GM23338 (cell line): ENCODE data around the gene PDE2A. TPM values are rescaled to one million over a fixed set of nuclear protein-coding genes. Genes with fewer than 3 reads are reported as not detected.

ENCODE experiments used
- ATAC-seq: fragments of 200-7000 bp; cut with Tn5 transposase; 3 replicates; pipeline ENCODE4 v1.9.1; 2020
- DNase-seq: peaks from one replicate; pipeline ENCODE4 v3.0.0-alpha.2; 2015; ENCODE audit warnings: low spot score
- H2AFZ ChIP-seq: fragments of 200-600 bp; sonication (generic); 2 replicates; pipeline ENCODE4 v1.8.0; 2016; ENCODE audit warnings: antibody characterized with exemption, mild to moderate bottlenecking, moderate library complexity
- H3F3A ChIP-seq: fragments of 200-600 bp; sonication (generic); replicated peaks from 2 replicates; pipeline ENCODE4 v1.8.0; 2017; ENCODE audit warnings: antibody characterized with exemption, mixed run types, low read depth
- H3K27ac ChIP-seq: fragments of 200-600 bp; sonication (generic); 2 replicates; pipeline ENCODE4 v1.6.1; 2016; ENCODE audit warnings: low read depth
- H3K27me3 ChIP-seq: fragments of 200-600 bp; sonication (generic); 2 replicates; pipeline ENCODE4 v1.8.0; 2016; ENCODE audit warnings: mild to moderate bottlenecking, mixed run types, moderate library complexity; ENCODE audit not compliant: insufficient read depth
- H3K36me3 ChIP-seq: fragments of 200-600 bp; sonication (generic); 2 replicates; pipeline ENCODE4 v1.8.0; 2016; ENCODE audit warnings: mild to moderate bottlenecking; ENCODE audit not compliant: insufficient read depth
- H3K4me1 ChIP-seq: fragments of 200-600 bp; sonication (generic); 2 replicates; pipeline ENCODE4 v1.8.0; 2016; ENCODE audit warnings: mild to moderate bottlenecking, moderate library complexity; ENCODE audit not compliant: insufficient read depth
- H3K4me2 ChIP-seq: fragments of 200-600 bp; sonication (generic); 2 replicates; pipeline ENCODE4 v1.7.1; 2017; ENCODE audit warnings: mixed run types
- H3K4me3 ChIP-seq: fragments of 200-600 bp; sonication (generic); 2 replicates; pipeline ENCODE4 v1.6.1; 2016; ENCODE audit warnings: mixed run types
- H3K79me2 ChIP-seq: fragments of 200-600 bp; sonication (generic); replicated peaks from 2 replicates; pipeline ENCODE4 v1.8.0; 2017; ENCODE audit warnings: mild to moderate bottlenecking; ENCODE audit not compliant: insufficient read depth
- H3K9me2 ChIP-seq: fragments of 200-600 bp; sonication (generic); 2 replicates; pipeline ENCODE4 v1.8.0; 2017; ENCODE audit not compliant: insufficient read depth
- H4K20me1 ChIP-seq: fragments of 200-600 bp; sonication (generic); replicated peaks from 2 replicates; pipeline ENCODE4 v1.8.0; 2017; ENCODE audit warnings: mild to moderate bottlenecking; ENCODE audit not compliant: insufficient read depth
- H3K27ac Mint-ChIP-seq: 2 replicates; pipeline ENCODE4 v1.8.0; 2020; ENCODE audit warnings: inconsistent platforms, mild to moderate bottlenecking, moderate library complexity, mixed read lengths
- H3K27me3 Mint-ChIP-seq: 3 replicates; pipeline ENCODE4 v1.8.0; 2022; ENCODE audit warnings: low read depth, mild to moderate bottlenecking, moderate library complexity, mixed read lengths, inconsistent platforms; ENCODE audit not compliant: insufficient read depth, poor library complexity
- H3K36me3 Mint-ChIP-seq: 3 replicates; pipeline ENCODE4 v1.8.0; 2021; ENCODE audit warnings: low read depth, mild to moderate bottlenecking, inconsistent platforms, moderate library complexity, mixed read lengths
- H3K4me1 Mint-ChIP-seq: 3 replicates; pipeline ENCODE4 v1.8.0; 2020; ENCODE audit warnings: mild to moderate bottlenecking, inconsistent platforms, mixed read lengths
- H3K4me3 Mint-ChIP-seq: 3 replicates; pipeline ENCODE4 v1.8.0; 2021; ENCODE audit warnings: moderate library complexity, mild to moderate bottlenecking, inconsistent platforms, mixed read lengths
- H3K9me3 Mint-ChIP-seq: 3 replicates; pipeline ENCODE4 v1.8.0; 2020; ENCODE audit warnings: moderate library complexity, mild to moderate bottlenecking, inconsistent platforms, mixed read lengths
- EZH2phosphoT487 ChIP-seq: fragments of 200-600 bp; sonication (generic); IDR thresholded peaks from one replicate; pipeline ENCODE4 v1.8.1; 2018; ENCODE audit warnings: antibody characterized with exemption; ENCODE audit not compliant: unreplicated experiment
- STAT1 ChIP-seq: IDR thresholded peaks from one replicate; pipeline ENCODE4 v1.6.1; 2016; ENCODE audit warnings: antibody characterized with exemption; ENCODE audit not compliant: unreplicated experiment
- ZNF331 ChIP-seq: fragments of 250-450 bp; sonication (Bioruptor Pico); IDR thresholded peaks from 2 replicates; pipeline ENCODE4 v1.5.0; 2020; ENCODE audit warnings: low read depth, mild to moderate bottlenecking, moderate library complexity
- polyA plus RNA-seq: library from polyadenylated mRNA; unstranded; fragments of >200 nt; fragmentation: Nextera tagmentation; extraction: Ambion mirVana; gene quantifications from 2 replicates; pipeline ENCODE4 v1.2.1, GENCODE V29; 2016
- total RNA-seq: library from RNA; depleted of rRNA; stranded (reverse); fragments of >200 nt; shearing (Covaris generic); gene quantifications from 2 replicates; pipeline ENCODE4 v1.2.3, GENCODE V29; 2014
- TF ChIP-seq, protein P1 (sequence below): IDR thresholded peaks from one replicate; pipeline ENCODE4 v1.6.1; 2018; ENCODE audit warnings: antibody characterized with exemption; ENCODE audit not compliant: unreplicated experiment
- TF ChIP-seq, protein P2 (sequence below): fragments of 250-450 bp; sonication (Bioruptor Pico); IDR thresholded peaks from 2 replicates; pipeline ENCODE4 v1.5.0; 2020; ENCODE audit warnings: mild to moderate bottlenecking, moderate library complexity

Gene PDE2A
- total and polyA plus RNA-seq, 2 experiments from 2014 or later, result 4.3 to 16.2 TPM

DNA sequence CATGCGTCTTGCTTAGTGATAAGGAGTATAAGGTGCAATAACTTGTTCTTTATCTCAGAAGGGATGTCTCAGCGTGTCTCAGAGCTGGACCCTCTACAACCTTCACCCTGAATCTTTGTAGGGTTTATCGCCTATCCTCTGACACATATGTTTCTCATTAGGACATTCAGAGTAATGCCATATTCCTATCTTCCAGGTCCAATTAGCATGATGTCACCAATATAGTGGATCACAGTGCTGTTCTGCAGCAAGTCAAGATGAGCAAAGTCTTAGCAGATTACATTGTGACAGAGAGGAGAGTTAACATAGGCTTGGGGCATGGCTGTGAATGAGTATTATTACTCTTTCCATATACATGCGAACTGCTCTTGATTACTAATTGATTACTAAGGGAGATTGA, 129.6 kb downstream of the PDE2A start (continued):
- TF ChIP-seq, protein P1, sequence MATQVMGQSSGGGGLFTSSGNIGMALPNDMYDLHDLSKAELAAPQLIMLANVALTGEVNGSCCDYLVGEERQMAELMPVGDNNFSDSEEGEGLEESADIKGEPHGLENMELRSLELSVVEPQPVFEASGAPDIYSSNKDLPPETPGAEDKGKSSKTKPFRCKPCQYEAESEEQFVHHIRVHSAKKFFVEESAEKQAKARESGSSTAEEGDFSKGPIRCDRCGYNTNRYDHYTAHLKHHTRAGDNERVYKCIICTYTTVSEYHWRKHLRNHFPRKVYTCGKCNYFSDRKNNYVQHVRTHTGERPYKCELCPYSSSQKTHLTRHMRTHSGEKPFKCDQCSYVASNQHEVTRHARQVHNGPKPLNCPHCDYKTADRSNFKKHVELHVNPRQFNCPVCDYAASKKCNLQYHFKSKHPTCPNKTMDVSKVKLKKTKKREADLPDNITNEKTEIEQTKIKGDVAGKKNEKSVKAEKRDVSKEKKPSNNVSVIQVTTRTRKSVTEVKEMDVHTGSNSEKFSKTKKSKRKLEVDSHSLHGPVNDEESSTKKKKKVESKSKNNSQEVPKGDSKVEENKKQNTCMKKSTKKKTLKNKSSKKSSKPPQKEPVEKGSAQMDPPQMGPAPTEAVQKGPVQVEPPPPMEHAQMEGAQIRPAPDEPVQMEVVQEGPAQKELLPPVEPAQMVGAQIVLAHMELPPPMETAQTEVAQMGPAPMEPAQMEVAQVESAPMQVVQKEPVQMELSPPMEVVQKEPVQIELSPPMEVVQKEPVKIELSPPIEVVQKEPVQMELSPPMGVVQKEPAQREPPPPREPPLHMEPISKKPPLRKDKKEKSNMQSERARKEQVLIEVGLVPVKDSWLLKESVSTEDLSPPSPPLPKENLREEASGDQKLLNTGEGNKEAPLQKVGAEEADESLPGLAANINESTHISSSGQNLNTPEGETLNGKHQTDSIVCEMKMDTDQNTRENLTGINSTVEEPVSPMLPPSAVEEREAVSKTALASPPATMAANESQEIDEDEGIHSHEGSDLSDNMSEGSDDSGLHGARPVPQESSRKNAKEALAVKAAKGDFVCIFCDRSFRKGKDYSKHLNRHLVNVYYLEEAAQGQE, result no peak
- no peak for TF ChIP-seq EZH2phosphoT487
- TF ChIP-seq, protein P2, sequence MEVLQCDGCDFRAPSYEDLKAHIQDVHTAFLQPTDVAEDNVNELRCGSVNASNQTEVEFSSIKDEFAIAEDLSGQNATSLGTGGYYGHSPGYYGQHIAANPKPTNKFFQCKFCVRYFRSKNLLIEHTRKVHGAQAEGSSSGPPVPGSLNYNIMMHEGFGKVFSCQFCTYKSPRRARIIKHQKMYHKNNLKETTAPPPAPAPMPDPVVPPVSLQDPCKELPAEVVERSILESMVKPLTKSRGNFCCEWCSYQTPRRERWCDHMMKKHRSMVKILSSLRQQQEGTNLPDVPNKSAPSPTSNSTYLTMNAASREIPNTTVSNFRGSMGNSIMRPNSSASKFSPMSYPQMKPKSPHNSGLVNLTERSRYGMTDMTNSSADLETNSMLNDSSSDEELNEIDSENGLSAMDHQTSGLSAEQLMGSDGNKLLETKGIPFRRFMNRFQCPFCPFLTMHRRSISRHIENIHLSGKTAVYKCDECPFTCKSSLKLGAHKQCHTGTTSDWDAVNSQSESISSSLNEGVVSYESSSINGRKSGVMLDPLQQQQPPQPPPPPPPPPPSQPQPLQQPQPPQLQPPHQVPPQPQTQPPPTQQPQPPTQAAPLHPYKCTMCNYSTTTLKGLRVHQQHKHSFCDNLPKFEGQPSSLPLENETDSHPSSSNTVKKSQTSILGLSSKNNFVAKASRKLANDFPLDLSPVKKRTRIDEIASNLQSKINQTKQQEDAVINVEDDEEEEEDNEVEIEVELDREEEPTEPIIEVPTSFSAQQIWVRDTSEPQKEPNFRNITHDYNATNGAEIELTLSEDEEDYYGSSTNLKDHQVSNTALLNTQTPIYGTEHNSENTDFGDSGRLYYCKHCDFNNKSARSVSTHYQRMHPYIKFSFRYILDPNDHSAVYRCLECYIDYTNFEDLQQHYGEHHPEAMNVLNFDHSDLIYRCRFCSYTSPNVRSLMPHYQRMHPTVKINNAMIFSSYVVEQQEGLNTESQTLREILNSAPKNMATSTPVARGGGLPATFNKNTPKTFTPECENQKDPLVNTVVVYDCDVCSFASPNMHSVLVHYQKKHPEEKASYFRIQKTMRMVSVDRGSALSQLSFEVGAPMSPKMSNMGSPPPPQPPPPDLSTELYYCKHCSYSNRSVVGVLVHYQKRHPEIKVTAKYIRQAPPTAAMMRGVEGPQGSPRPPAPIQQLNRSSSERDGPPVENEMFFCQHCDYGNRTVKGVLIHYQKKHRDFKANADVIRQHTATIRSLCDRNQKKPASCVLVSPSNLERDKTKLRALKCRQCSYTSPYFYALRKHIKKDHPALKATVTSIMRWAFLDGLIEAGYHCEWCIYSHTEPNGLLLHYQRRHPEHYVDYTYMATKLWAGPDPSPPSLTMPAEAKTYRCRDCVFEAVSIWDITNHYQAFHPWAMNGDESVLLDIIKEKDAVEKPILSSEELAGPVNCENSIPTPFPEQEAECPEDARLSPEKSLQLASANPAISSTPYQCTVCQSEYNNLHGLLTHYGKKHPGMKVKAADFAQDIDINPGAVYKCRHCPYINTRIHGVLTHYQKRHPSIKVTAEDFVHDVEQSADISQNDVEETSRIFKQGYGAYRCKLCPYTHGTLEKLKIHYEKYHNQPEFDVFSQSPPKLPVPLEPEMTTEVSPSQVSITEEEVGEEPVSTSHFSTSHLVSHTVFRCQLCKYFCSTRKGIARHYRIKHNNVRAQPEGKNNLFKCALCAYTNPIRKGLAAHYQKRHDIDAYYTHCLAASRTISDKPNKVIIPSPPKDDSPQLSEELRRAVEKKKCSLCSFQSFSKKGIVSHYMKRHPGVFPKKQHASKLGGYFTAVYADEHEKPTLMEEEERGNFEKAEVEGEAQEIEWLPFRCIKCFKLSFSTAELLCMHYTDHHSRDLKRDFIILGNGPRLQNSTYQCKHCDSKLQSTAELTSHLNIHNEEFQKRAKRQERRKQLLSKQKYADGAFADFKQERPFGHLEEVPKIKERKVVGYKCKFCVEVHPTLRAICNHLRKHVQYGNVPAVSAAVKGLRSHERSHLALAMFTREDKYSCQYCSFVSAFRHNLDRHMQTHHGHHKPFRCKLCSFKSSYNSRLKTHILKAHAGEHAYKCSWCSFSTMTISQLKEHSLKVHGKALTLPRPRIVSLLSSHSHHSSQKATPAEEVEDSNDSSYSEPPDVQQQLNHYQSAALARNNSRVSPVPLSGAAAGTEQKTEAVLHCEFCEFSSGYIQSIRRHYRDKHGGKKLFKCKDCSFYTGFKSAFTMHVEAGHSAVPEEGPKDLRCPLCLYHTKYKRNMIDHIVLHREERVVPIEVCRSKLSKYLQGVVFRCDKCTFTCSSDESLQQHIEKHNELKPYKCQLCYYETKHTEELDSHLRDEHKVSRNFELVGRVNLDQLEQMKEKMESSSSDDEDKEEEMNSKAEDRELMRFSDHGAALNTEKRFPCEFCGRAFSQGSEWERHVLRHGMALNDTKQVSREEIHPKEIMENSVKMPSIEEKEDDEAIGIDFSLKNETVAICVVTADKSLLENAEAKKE (CRISPR knock-in tag), result no peak

DNA sequence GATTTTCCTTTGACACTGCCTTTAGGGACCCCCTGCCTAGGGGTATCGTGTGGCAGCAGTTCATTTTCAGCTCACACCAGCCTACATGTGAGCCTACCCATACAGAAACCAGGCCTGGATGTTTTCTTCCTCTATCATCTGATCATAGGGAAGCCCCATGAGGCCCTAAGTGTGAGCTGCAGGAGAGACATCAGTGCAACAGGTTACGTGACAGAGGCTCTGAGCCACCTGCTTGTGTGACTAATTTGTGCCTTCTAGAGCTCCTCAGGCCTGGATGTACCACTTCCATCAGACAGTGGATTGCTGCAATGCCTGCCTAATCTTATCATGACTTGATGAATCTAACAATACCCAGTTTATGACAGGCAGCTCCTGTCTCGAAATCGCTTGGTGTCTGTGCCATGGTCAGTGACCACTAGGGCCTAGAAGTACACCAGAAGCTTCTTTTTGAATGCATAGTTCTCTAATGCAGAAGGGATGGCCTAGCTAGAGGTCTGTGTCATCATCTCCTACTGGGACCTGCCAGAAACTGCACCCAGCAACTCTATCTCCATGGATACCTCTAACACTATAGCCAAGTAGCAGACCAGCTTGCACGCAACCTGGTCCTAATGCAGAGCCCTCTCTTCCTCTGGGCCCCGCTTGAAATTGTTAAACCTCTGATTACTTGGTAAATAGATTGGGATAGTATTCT, 130.2 kb downstream of the PDE2A start:
- Mint-ChIP-seq H3K36me3 (no peaks in the 10 kb centered on the region), H3K4me3 (no peak overlapping the region), H3K9me3 (no peaks in the 10 kb centered on the region), H3K27me3 (peaks cover 3% of the 10 kb centered on the region), H3K4me1 (no peaks in the 10 kb centered on the region), H3K27ac (no peak overlapping the region)
- Histone ChIP-seq H3K27me3 (no peaks in the 10 kb centered on the region), H3K9me2 (no peaks in the 10 kb centered on the region), H3K4me2 (no peak overlapping the region), H3K36me3 (no peaks in the 10 kb centered on the region), H3K79me2 (no peaks in the 10 kb centered on the region), H4K20me1 (no peaks in the 10 kb centered on the region), H3K4me1 (no peaks in the 10 kb centered on the region), H3K27ac (no peak overlapping the region), H3F3A (no peaks in the 10 kb centered on the region), H2AFZ (no peak overlapping the region), H3K4me3 (no peak overlapping the region)
- no peak; the same call in 2 of the 3 replicates for ATAC-seq
- DNase-seq, result no peak
- TF ChIP-seq ZNF331 (CRISPR knock-in tag) (no peak), STAT1 (no peak)
